H9 (cell line): ENCODE measurements around the gene RGS14. TPM values are rescaled to one million over a fixed set of nuclear protein-coding genes. Genes with fewer than 3 reads are reported as not detected.

Experiments
- DNase-seq: peaks from one replicate; pipeline ENCODE4 v3.0.0-alpha.2; 2017
- H2AFZ ChIP-seq: one replicate; pipeline ENCODE4 v1.6.1; 2013; ENCODE audit warnings: mild to moderate bottlenecking, low read length, control low read depth, moderate library complexity
- H2AK5ac ChIP-seq: 2 replicates; pipeline ENCODE4 v1.6.1; 2013; ENCODE audit warnings: low read length, control low read depth, mixed read lengths; ENCODE audit not compliant: insufficient read length
- H2BK120ac ChIP-seq: one replicate; pipeline ENCODE4 v1.6.1; 2013; ENCODE audit warnings: low read depth, mild to moderate bottlenecking, low read length, control low read depth, inconsistent platforms; ENCODE audit not compliant: poor library complexity, severe bottlenecking
- H2BK12ac ChIP-seq: 2 replicates; pipeline ENCODE4 v1.6.1; 2013; ENCODE audit warnings: low read length, control low read depth, mixed read lengths, low read depth; ENCODE audit not compliant: insufficient read length
- H2BK15ac ChIP-seq: 2 replicates; pipeline ENCODE4 v1.6.1; 2013; ENCODE audit warnings: low read depth, low read length, control low read depth
- H2BK20ac ChIP-seq: one replicate; pipeline ENCODE4 v1.6.1; 2013; ENCODE audit warnings: low read depth, mild to moderate bottlenecking, low read length, control low read depth, inconsistent platforms; ENCODE audit not compliant: poor library complexity, severe bottlenecking
- H2BK5ac ChIP-seq: 2 replicates; pipeline ENCODE4 v1.6.1; 2013; ENCODE audit warnings: low read length, control low read depth, mixed read lengths; ENCODE audit not compliant: insufficient read length
- H3K14ac ChIP-seq: 2 replicates; pipeline ENCODE4 v1.6.1; 2013; ENCODE audit warnings: low read length, control low read depth; ENCODE audit not compliant: insufficient read depth
- H3K18ac ChIP-seq: 2 replicates; pipeline ENCODE4 v1.6.1; 2013; ENCODE audit warnings: low read depth, mild to moderate bottlenecking, mixed read lengths, low read length, control low read depth; ENCODE audit not compliant: insufficient read length
- H3K23ac ChIP-seq: 2 replicates; pipeline ENCODE4 v1.6.1; 2013; ENCODE audit warnings: low read length, control low read depth, mixed read lengths, low read depth; ENCODE audit not compliant: insufficient read length
- H3K23me2 ChIP-seq: 2 replicates; pipeline ENCODE4 v1.6.1; 2013; ENCODE audit warnings: low read depth, mild to moderate bottlenecking, mixed read lengths, low read length, control low read depth; ENCODE audit not compliant: insufficient read length, poor library complexity, severe bottlenecking
- H3K27ac ChIP-seq: 2 replicates; pipeline ENCODE4 v1.5.1; 2013; ENCODE audit warnings: low read length, control low read depth, mixed read lengths, low read depth; ENCODE audit not compliant: insufficient read length
- H3K27me3 ChIP-seq: 2 replicates; pipeline ENCODE4 v1.6.1; 2013; ENCODE audit warnings: low read length, control low read depth, inconsistent platforms; ENCODE audit not compliant: insufficient read depth
- H3K4ac ChIP-seq: 2 replicates; pipeline ENCODE4 v1.6.1; 2013; ENCODE audit warnings: low read depth, mild to moderate bottlenecking, control low read depth, inconsistent platforms, low read length, moderate library complexity
- H3K4me1 ChIP-seq: 2 replicates; pipeline ENCODE4 v1.6.1; 2013; ENCODE audit warnings: low read length, control low read depth, inconsistent platforms; ENCODE audit not compliant: insufficient read depth
- H3K4me2 ChIP-seq: 2 replicates; pipeline ENCODE4 v1.6.1; 2013; ENCODE audit warnings: low read length, control low read depth, mixed read lengths; ENCODE audit not compliant: insufficient read length, insufficient read depth
- H3K56ac ChIP-seq: 2 replicates; pipeline ENCODE4 v1.6.1; 2013; ENCODE audit warnings: low read depth, mild to moderate bottlenecking, mixed read lengths, low read length, control low read depth; ENCODE audit not compliant: insufficient read length
- H3K79me1 ChIP-seq: 2 replicates; pipeline ENCODE4 v1.6.1; 2013; ENCODE audit warnings: low read depth, mild to moderate bottlenecking, moderate library complexity, low read length, control low read depth, inconsistent platforms; ENCODE audit not compliant: insufficient read depth, poor library complexity, severe bottlenecking
- H3K79me2 ChIP-seq: 2 replicates; pipeline ENCODE4 v1.6.1; 2013; ENCODE audit warnings: low read length, control low read depth, inconsistent platforms; ENCODE audit not compliant: insufficient read depth
- H3K9ac ChIP-seq: 2 replicates; pipeline ENCODE4 v1.6.1; 2013; ENCODE audit warnings: low read length, control low read depth, mixed read lengths; ENCODE audit not compliant: insufficient read length; ENCODE audit errors: extremely low read depth
- H3K9me3 ChIP-seq: one replicate; pipeline ENCODE4 v1.6.1; 2013; ENCODE audit warnings: low read depth, low read length, inconsistent platforms; ENCODE audit not compliant: control insufficient read depth
- H3T11ph ChIP-seq: one replicate; pipeline ENCODE4 v1.6.1; 2013; ENCODE audit warnings: mild to moderate bottlenecking, low read length, control low read depth, inconsistent platforms
- H4K20me1 ChIP-seq: one replicate; pipeline ENCODE4 v1.6.1; 2013; ENCODE audit not compliant: control insufficient read depth, insufficient read length, insufficient read depth
- H4K5ac ChIP-seq: 2 replicates; pipeline ENCODE4 v1.6.1; 2013; ENCODE audit warnings: low read depth, mild to moderate bottlenecking, mixed read lengths, low read length, control low read depth; ENCODE audit not compliant: insufficient read length
- H4K8ac ChIP-seq: replicated peaks from 2 replicates; pipeline ENCODE4 v1.6.1; 2013; ENCODE audit warnings: low read length, control low read depth, mixed read lengths, low read depth; ENCODE audit not compliant: insufficient read length
- H4K91ac ChIP-seq: 2 replicates; pipeline ENCODE4 v1.6.1; 2013; ENCODE audit warnings: low read depth, mild to moderate bottlenecking, moderate library complexity, mixed read lengths, low read length, control low read depth; ENCODE audit not compliant: insufficient read length
- H3K27ac Mint-ChIP-seq, 3 experiments: 2 replicates in 2 of 3; 3 replicates in 1 of 3; pipeline ENCODE4 v1.8.0; 2020 to 2021; ENCODE audit warnings: mixed read lengths in 3 of 3, mild to moderate bottlenecking in 1 of 3, moderate library complexity in 1 of 3
- H3K27me3 Mint-ChIP-seq: 2 replicates; pipeline ENCODE4 v1.8.0; 2021; ENCODE audit warnings: low read depth, mild to moderate bottlenecking, moderate library complexity, mixed read lengths
- H3K36me3 Mint-ChIP-seq, 3 experiments: 2 replicates in 2 of 3; 3 replicates in 1 of 3; pipeline ENCODE4 v1.8.0; 2020 to 2021; ENCODE audit warnings: low read depth in 3 of 3, mixed read lengths in 3 of 3; ENCODE audit not compliant: insufficient read depth in 1 of 3
- H3K4me1 Mint-ChIP-seq, 2 experiments: 2 replicates each; pipeline ENCODE4 v1.8.0; 2020; ENCODE audit warnings: mixed read lengths in 2 of 2
- H3K4me3 Mint-ChIP-seq, 2 experiments: 2 replicates in 1 of 2; 3 replicates in 1 of 2; pipeline ENCODE4 v1.8.0; 2020 to 2021; ENCODE audit warnings: mild to moderate bottlenecking in 2 of 2, mixed read lengths in 2 of 2, moderate library complexity in 1 of 2
- H3K9me3 Mint-ChIP-seq, 2 experiments: 2 replicates in 1 of 2; 3 replicates in 1 of 2; pipeline ENCODE4 v1.8.0; 2020; ENCODE audit warnings: mild to moderate bottlenecking in 2 of 2, mixed read lengths in 2 of 2, moderate library complexity in 1 of 2
- CTCF ChIP-seq: fragments of 200-600 bp; sonication (generic); conservative IDR thresholded peaks from 3 replicates; pipeline ENCODE4 v1.8.0; 2021; ENCODE audit warnings: antibody characterized with exemption, mild to moderate bottlenecking
- WGBS: extraction: QIAGEN DNeasy Blood & Tissue Kit; methylation state at CpG from one replicate; pipeline ENCODE4 v1.1.7; 2013; ENCODE audit warnings: missing lambda C conversion rate, low lambda C conversion rate, mixed read lengths; ENCODE audit not compliant: insufficient read length; ENCODE audit errors: extremely low coverage; 5-methylcytosine and 5-hydroxymethylcytosine counted together
- total RNA-seq: library from RNA; stranded (reverse); gene quantifications from 2 replicates; pipeline ENCODE4 v1.2.1, GENCODE V29; 2021

The RGS14 gene
- total RNA-seq, 1 experiment from 2014 or later: 12.3 TPM

GRCh38 chr5:177359451-177359851 is 1.7 kb downstream of the RGS14 start:
- no peak overlapping the region for H3K4ac ChIP-seq
- H3K23ac ChIP-seq: no peak overlapping the region
- no peak overlapping the region for H2AK5ac ChIP-seq
- H4K20me1 ChIP-seq: no peaks in the 10 kb centered on the region
- no peaks in the 10 kb centered on the region for H3K79me1 ChIP-seq
- H3K27me3 ChIP-seq: no peaks in the 10 kb centered on the region
- H3K18ac ChIP-seq: no peak overlapping the region
- H3K9me3 Mint-ChIP-seq: peaks cover 3 to 4% of the 10 kb centered on the region in 2 experiments; a peak in 4 of 5 replicates
- no peaks in the 10 kb centered on the region for H3K36me3 Mint-ChIP-seq
- no CpG with 5 or more reads among the region's 6 CpGs for WGBS
- H2BK15ac ChIP-seq: no peak overlapping the region
- no peaks in the 10 kb centered on the region for H3K79me2 ChIP-seq
- DNase-seq: no peak
- peaks cover 4% of the 10 kb centered on the region; the same call in 1 of the 2 replicates for H3K4me1 ChIP-seq
- H3K9ac ChIP-seq: no peak overlapping the region
- no peak overlapping the region for H3K56ac ChIP-seq
- no peak overlapping the region for H4K91ac ChIP-seq
- H2BK120ac ChIP-seq: no peak overlapping the region
- H3K4me1 Mint-ChIP-seq: peaks cover 11 to 23% of the 10 kb centered on the region in 2 experiments
- peaks cover 51% of the 10 kb centered on the region for H3K27me3 Mint-ChIP-seq
- H3K27ac ChIP-seq: no peak overlapping the region
- H4K5ac ChIP-seq: no peak overlapping the region
- H2BK12ac ChIP-seq: no peak overlapping the region
- H3K27ac Mint-ChIP-seq: no peak overlapping the region; a peak in 1 of 7 replicates
- H3T11ph ChIP-seq: no peak overlapping the region
- H2BK5ac ChIP-seq: no peak overlapping the region
- no peak overlapping the region for H2BK20ac ChIP-seq
- no peak for TF ChIP-seq CTCF
- no peak overlapping the region for H4K8ac ChIP-seq
- H3K23me2 ChIP-seq: peaks cover 4% of the 10 kb centered on the region
- H2AFZ ChIP-seq: no peak overlapping the region
- H3K9me3 ChIP-seq: no peaks in the 10 kb centered on the region
- no peak overlapping the region for H3K14ac ChIP-seq
- H3K4me3 Mint-ChIP-seq: no peak overlapping the region
- no peak overlapping the region for H3K4me2 ChIP-seq
